Lower leg skin (tissue), 3 donors: ENCODE measurements around the gene BRF1.
"Not testable (repeated sequence)": the region's sequence is repeated elsewhere in the genome, so short reads cannot be mapped to it uniquely, and the experiment has no call there.

Source experiments
- CTCF ChIP-seq, 3 donors: fragments of 450-650 bp; IDR thresholded peaks; one replicate each; pipeline ENCODE4 v1.5.1; 2016; ENCODE audit warnings: antibody characterized with exemption in 3 of 3, mild to moderate bottlenecking in 3 of 3, moderate library complexity in 2 of 3
- POLR2A ChIP-seq, 2 donors: fragments of 450-650 bp; IDR thresholded peaks; one replicate each; pipeline ENCODE4 v1.6.1; 2016 to 2017; ENCODE audit warnings: antibody characterized with exemption in 2 of 2, mild to moderate bottlenecking in 1 of 2, moderate library complexity in 1 of 2

GRCh38 chr14:105335231-105335542, 34.4 kb upstream of the BRF1 start:
- not testable (repeated sequence) for TF ChIP-seq CTCF, POLR2A (IDR thresholded peaks at IDR 0.05)
